Stimulated activated CD4-positive, alpha-beta T cell treated with anti-CD3 and anti-CD28 coated beads, Interleukin-12 subunit alpha, Interleukin-12 subunit beta, amount 100 ng/mL, for 24 hours (primary cell): ENCODE results near the gene TBL1Y.
"Not testable (repeated sequence)": the region's sequence is repeated elsewhere in the genome, so short reads cannot be mapped to it uniquely, and the experiment has no call there.

ENCODE experiments used
- DNase-seq, 2 experiments: peaks; one replicate each; pipeline ENCODE4 v3.0.0-alpha.2; 2020; ENCODE audit warnings: low read depth in 2 of 2

TBL1Y gene

GRCh38 chrY:6910372-6911252, at the start of gene TBL1Y:
TBL1Y (plus strand) TSS chrY:6910697; CDS start chrY:7025085, 114,388 bp downstream.
- DNase-seq: no peak

DNA sequence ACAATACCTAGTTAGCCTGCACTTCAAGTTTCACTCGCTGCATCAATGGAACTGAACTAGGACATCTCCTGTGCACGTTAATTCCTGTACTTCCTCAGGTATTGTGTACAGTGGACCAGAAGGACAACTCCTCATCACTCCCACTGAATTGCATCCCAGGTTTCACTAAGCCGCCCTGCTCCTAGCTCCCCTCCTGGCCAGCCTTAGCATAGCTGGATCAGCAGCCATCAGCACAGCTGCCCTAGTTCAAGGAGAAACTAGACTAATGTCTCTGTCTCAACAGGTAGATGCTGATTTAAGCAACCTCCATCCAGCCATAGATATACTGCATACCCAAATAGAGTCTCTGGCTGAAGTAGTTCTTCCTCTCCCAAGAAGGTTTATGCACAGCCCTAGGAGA, 16.0 kb upstream of the TBL1Y start:
- no peak for DNase-seq

GRCh38 chrY:6895236-6895635, 15.3 kb upstream of the TBL1Y start:
- no peak for DNase-seq

DNA sequence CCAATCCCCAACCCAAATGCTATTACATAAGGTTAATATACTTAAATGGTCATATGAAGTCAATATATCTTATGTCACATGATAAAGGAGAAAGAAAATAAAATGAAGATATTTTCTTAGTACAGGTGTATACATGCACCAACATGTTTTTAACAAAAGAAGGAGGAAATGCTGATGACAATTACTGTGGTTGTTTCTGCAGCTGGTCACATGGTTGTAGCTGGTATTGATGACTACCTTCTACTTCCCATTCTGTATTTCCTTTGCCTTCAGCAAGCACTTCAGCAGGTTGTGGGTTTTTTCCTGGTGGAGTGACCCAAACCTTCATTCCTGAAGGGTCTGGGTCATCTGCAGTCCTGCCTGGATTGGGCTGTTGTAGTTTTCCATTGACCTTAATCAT, 8.4 kb upstream of the TBL1Y start:
- DNase-seq: not testable (repeated sequence)

GRCh38 chrY:6907591-6907990, 2.9 kb upstream of the TBL1Y start:
- no peak for DNase-seq

- DNase-seq: not testable (repeated sequence)
Measured at GRCh38 chrY:6908021-6908420, 2.5 kb upstream of the TBL1Y start.

- DNase-seq: no peak
Measured at GRCh38 chrY:6909118-6909521, 1.4 kb upstream of the TBL1Y start.

DNA sequence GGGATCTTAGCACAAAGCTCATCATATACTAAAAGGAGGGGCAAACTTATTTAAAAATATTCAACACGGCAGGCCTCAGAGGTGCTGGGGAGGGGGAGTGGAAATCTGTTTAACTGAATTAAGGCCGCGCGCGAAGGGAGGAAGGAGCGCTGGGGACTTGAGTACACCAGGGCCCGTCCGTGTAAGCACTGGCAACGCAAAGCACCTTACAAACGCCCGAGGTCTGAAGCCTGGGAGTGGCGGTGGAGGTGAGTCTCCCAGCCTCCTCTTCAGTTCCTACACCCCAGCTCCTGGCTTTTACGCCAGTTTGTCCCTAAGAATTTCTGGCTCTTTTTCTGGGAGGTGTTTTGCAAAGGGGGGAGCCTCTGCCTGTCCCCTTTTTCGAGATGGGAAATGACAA, 641 bp upstream of the TBL1Y start:
- no peak for DNase-seq

GRCh38 chrY:6911253-6911881, 870 bp downstream of the TBL1Y start, which contains the start of gene AMELY:
AMELY (minus strand) TSS chrY:6911752; CDS start chrY:6872608, 39,144 bp downstream.
- DNase-seq: no peak

- DNase-seq: no peak
Measured at GRCh38 chrY:6913362-6913761, 2.9 kb downstream of the TBL1Y start.

- DNase-seq: no peak
Measured at GRCh38 chrY:6921061-6921460, 10.6 kb downstream of the TBL1Y start.

DNA sequence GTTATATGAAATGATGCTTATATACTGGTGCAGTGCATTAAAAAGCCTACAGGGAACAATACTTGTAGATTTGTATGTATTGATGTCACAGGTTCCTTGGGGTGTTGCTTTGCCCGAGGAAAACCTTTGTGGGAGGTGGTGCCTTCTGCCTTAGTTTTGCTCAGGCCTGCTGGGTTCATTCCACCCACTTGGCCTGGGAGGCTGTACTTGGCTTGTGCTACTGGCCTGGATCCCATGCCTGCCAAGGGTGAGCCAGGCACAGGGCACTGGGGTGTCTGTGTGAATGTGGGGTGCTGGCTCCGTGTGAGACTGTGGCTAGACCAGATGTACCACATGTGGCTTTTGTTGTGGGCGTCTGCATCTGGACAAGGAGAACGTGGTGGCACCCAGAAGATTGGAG, 17.8 kb downstream of the TBL1Y start:
- no peak for DNase-seq

- DNase-seq: no peak
Measured at GRCh38 chrY:6929237-6929636, 18.7 kb downstream of the TBL1Y start.

GRCh38 chrY:6931779-6932396, 21.4 kb downstream of the TBL1Y start:
- DNase-seq: no peak

- no peak for DNase-seq
Measured at GRCh38 chrY:6935497-6935896, 25.0 kb downstream of the TBL1Y start.

- DNase-seq: no peak
Measured at GRCh38 chrY:6947695-6948094, 37.2 kb downstream of the TBL1Y start.

GRCh38 chrY:6948378-6948777, 37.9 kb downstream of the TBL1Y start:
- no peak for DNase-seq

DNA sequence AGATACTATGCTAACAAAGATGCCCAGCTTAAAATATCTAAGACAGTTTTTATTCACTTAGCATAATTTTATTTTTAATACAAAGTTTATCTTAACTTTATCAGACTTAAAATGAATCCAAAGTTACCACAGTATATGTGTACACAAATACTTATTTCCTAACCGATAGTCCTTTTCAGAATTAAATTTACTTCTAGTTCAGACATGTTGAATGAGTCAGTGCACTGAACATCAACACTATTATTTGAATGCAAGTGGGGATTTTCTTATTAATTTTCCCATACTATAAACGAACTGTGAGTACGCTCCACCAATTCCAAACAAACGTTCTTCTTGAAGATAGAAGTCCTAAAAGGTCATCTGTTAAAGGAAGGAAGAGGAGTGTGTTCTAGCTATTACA, 39.5 kb downstream of the TBL1Y start:
- no peak for DNase-seq

GRCh38 chrY:6964732-6965131, 54.2 kb downstream of the TBL1Y start:
- no peak for DNase-seq

GRCh38 chrY:6966521-6966920, 56.0 kb downstream of the TBL1Y start:
- no peak for DNase-seq

- DNase-seq: no peak
Measured at GRCh38 chrY:6967736-6968135, 57.2 kb downstream of the TBL1Y start.

GRCh38 chrY:6968191-6968590, 57.7 kb downstream of the TBL1Y start:
- DNase-seq: no peak
